ENCODE measurements around the gene INTS3.

DNA sequence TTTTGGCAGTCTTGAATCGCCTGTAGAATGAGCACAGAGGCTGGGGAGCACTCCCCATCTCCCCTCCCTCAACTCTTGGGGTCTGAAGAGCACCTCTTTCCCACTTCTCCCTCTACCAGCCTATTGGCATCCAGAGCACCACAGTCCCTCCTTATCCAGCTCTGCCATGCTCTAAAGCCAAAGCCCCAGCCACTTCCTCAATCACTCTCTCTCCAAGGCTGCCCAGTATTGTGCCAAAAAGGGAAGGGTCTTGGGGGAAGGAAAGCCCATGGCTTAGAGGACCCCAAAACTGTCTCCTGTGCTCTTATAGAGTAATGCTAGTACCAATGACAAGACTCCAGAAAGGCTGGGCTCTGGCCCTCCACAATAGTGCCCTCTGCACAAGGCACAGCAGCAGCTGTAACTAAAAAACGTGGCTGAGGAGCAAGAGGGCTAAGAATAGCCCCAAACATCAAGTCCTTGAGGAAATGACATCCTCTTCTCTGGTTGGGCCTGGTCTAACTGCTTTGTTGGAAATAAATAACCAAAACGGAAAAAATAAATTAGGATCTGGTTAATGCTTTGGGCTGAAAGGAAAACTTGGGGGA lies 75.7 kb downstream of the INTS3 start:
- TF ChIP-seq, protein P1, sequence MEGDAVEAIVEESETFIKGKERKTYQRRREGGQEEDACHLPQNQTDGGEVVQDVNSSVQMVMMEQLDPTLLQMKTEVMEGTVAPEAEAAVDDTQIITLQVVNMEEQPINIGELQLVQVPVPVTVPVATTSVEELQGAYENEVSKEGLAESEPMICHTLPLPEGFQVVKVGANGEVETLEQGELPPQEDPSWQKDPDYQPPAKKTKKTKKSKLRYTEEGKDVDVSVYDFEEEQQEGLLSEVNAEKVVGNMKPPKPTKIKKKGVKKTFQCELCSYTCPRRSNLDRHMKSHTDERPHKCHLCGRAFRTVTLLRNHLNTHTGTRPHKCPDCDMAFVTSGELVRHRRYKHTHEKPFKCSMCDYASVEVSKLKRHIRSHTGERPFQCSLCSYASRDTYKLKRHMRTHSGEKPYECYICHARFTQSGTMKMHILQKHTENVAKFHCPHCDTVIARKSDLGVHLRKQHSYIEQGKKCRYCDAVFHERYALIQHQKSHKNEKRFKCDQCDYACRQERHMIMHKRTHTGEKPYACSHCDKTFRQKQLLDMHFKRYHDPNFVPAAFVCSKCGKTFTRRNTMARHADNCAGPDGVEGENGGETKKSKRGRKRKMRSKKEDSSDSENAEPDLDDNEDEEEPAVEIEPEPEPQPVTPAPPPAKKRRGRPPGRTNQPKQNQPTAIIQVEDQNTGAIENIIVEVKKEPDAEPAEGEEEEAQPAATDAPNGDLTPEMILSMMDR (IDR thresholded peaks at IDR 0.05; ENCODE audit: insufficient read depth, low read depth, low read length): no peak
- TF ChIP-seq EZH2 (IDR thresholded peaks at IDR 0.05; ENCODE audit: insufficient read depth, low read length): no peak
